ENCODE results near the gene NLGN3. TPM values are rescaled to one million over a fixed set of nuclear protein-coding genes. Genes with fewer than 3 reads are reported as not detected.
A peak's percentile ranks its signal among the peaks of the same experiment; 100 is the strongest.

Gene NLGN3
- total RNA-seq, 6 donors from 2014 or later: 0.20 to 1.0 (median 0.61) TPM; not detected in 1

GRCh38 chrX:71106427-71106826, 38.2 kb upstream of the NLGN3 start, which contains the start of gene CXorf65:
Gene CXorf65, minus strand, starts transcription at chrX:71106740. Its CDS starts 184 bp downstream, at chrX:71106556.
- Histone ChIP-seq H3K4me3 (no peak within 1 kb of the TSS), H3K9me3 (no peaks in the 10 kb centered on the region), H3K4me1 (peaks cover 3 to 20% (median 7%) of the 10 kb centered on the region in 4 donors), H3K27me3 (no peaks in the 10 kb centered on the region), H3K36me3 (no peaks in the 10 kb centered on the region), H3K27ac (no peak within 1 kb of the TSS)
- ATAC-seq (ENCODE audit: low FRiP score in 2 of 2) (no peak), DNase-seq (no peak)
- 71% methylated on average over 1 of the region's 1 CpG; no CpG with 5 or more reads in 1 of the 2 donors for WGBS, 2 donors
- TF ChIP-seq POLR2A (IDR thresholded peaks at IDR 0.05): no peak
- TF ChIP-seq CTCF (IDR thresholded peaks at IDR 0.05): no peak
- no peak for TF ChIP-seq POLR2AphosphoS5 (IDR thresholded peaks at IDR 0.05)
- no peak for TF ChIP-seq EP300 (IDR thresholded peaks at IDR 0.05)

GRCh38 chrX:71107245-71107644, 37.4 kb upstream of the NLGN3 start:
- no peaks in the 10 kb centered on the region for H3K9me3 ChIP-seq
- ATAC-seq (ENCODE audit: low FRiP score in 2 of 2) (no peak), DNase-seq (no peak)
- peaks cover 3 to 20% (median 7%) of the 10 kb centered on the region in 4 donors for H3K4me1 ChIP-seq
- TF ChIP-seq EP300 (IDR thresholded peaks at IDR 0.05) (no peak), POLR2AphosphoS5 (IDR thresholded peaks at IDR 0.05) (no peak), CTCF (IDR thresholded peaks at IDR 0.05) (no peak), POLR2A (IDR thresholded peaks at IDR 0.05) (no peak)
- H3K27me3 ChIP-seq: no peaks in the 10 kb centered on the region
- H3K27ac ChIP-seq: no peak overlapping the region
- no peaks in the 10 kb centered on the region for H3K36me3 ChIP-seq
- H3K4me3 ChIP-seq: no peak overlapping the region
- WGBS, 2 donors: 44 to 67% methylated on average over 4 of the region's 4 CpGs

- Histone ChIP-seq H3K36me3 (no peaks in the 10 kb centered on the region), H3K27me3 (no peaks in the 10 kb centered on the region), H3K27ac (no peak overlapping the region), H3K9me3 (no peaks in the 10 kb centered on the region), H3K4me1 (peaks cover 3 to 20% (median 7%) of the 10 kb centered on the region in 4 donors), H3K4me3 (no peak overlapping the region)
- DNase-seq: no peak
- no peak for ATAC-seq (ENCODE audit: low FRiP score in 2 of 2)
- 38% methylated on average over 9 of the region's 9 CpGs; no CpG with 5 or more reads in 1 of the 2 donors for WGBS, 2 donors
- no peak for TF ChIP-seq CTCF (IDR thresholded peaks at IDR 0.05)
- no peak for TF ChIP-seq POLR2A (IDR thresholded peaks at IDR 0.05)
- no peak for TF ChIP-seq EP300 (IDR thresholded peaks at IDR 0.05)
These were observed 36.8 kb upstream of the NLGN3 start for GRCh38 chrX:71107762-71108360.

- Histone ChIP-seq H3K9me3 (no peaks in the 10 kb centered on the region), H3K4me3 (peak overlapping the region in 1 of 4 donors; percentile 5), H3K4me1 (peaks cover 0 to 8% (median 2%) of the 10 kb centered on the region in 4 donors), H3K27ac (peak overlapping the region in 1 of 4 donors; percentile 18), H3K27me3 (no peaks in the 10 kb centered on the region), H3K36me3 (no peaks in the 10 kb centered on the region)
- DNase-seq: no peak
- TF ChIP-seq EP300 (IDR thresholded peaks at IDR 0.05) (no peak), CTCF (IDR thresholded peaks at IDR 0.05) (no peak), POLR2AphosphoS5 (IDR thresholded peaks at IDR 0.05) (no peak), POLR2A (IDR thresholded peaks at IDR 0.05) (no peak)
- 82% methylated on average over 3 to 6 of the region's 6 CpGs for WGBS, 2 donors
- no peak for ATAC-seq (ENCODE audit: low FRiP score in 2 of 2)
These were observed 35.6 kb upstream of the NLGN3 start for GRCh38 chrX:71109051-71109450.
